Gastroesophageal sphincter (tissue), 3 donors: ENCODE data around the gene KDM6A.

Source experiments
- EP300 ChIP-seq: sonication (generic); formaldehyde crosslinking; IDR thresholded peaks from one replicate; pipeline ENCODE4 v1.6.1; 2017; ENCODE audit warnings: antibody characterized with exemption, mild to moderate bottlenecking
- POLR2A ChIP-seq, 2 donors: fragments of 450-650 bp; IDR thresholded peaks; one replicate each; pipeline ENCODE4 v1.6.1; 2017; ENCODE audit warnings: antibody characterized with exemption in 2 of 2, mild to moderate bottlenecking in 2 of 2, moderate library complexity in 1 of 2
- TF ChIP-seq, protein P1 (sequence below), 4 experiments: fragments of 200-600 bp in 2 of 4; fragments of 450-650 bp in 2 of 4; sonication (generic) in 1 of 4; IDR thresholded peaks; one replicate each; pipeline ENCODE4 v1.5.1; 2017 to 2019; ENCODE audit warnings: antibody characterized with exemption in 4 of 4, mild to moderate bottlenecking in 2 of 4, moderate library complexity in 2 of 4

DNA sequence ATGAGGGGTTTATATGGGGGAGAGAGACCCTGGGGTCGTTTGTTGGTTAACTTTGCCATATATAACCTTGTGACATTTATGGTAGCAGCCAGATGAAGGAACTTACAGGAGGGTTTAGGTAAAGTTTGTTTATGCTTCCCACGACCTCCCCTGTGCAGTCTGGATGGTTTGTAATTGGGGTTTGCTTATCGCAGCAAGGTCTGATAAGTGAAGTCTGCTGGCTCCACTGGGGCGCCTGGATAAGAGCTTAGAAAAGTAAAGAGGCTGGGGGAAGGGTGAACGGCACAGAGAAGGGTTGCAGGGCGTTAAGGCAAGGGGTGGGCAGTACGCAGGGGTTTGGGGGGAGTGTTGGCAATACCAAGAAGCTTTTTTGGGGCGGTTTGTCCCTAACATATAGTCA is 98.7 kb downstream of the KDM6A start:
- TF ChIP-seq, protein P1, sequence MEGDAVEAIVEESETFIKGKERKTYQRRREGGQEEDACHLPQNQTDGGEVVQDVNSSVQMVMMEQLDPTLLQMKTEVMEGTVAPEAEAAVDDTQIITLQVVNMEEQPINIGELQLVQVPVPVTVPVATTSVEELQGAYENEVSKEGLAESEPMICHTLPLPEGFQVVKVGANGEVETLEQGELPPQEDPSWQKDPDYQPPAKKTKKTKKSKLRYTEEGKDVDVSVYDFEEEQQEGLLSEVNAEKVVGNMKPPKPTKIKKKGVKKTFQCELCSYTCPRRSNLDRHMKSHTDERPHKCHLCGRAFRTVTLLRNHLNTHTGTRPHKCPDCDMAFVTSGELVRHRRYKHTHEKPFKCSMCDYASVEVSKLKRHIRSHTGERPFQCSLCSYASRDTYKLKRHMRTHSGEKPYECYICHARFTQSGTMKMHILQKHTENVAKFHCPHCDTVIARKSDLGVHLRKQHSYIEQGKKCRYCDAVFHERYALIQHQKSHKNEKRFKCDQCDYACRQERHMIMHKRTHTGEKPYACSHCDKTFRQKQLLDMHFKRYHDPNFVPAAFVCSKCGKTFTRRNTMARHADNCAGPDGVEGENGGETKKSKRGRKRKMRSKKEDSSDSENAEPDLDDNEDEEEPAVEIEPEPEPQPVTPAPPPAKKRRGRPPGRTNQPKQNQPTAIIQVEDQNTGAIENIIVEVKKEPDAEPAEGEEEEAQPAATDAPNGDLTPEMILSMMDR (IDR thresholded peaks at IDR 0.05): no peak
- TF ChIP-seq POLR2A (IDR thresholded peaks at IDR 0.05) (no peak), EP300 (no peak)
